ENCODE data around the gene PLB1.

GRCh38 chr2:28687171-28687570, 191.3 kb downstream of the PLB1 start:
- no peak for TF ChIP-seq ZNF281 (CRISPR knock-in tag; IDR thresholded peaks at IDR 0.05)
- TF ChIP-seq CTCF (IDR thresholded peaks at IDR 0.05): no peak
- no peak for TF ChIP-seq ZNF219 (CRISPR knock-in tag; IDR thresholded peaks at IDR 0.05; ENCODE audit: borderline replicate concordance)
